Hematopoietic multipotent progenitor cell treated with erythropoietin and hydrocortisone succinate and interleukin-3 and kit ligand, for 15 days (in vitro differentiated cells): Measurements from ENCODE around the gene CAMK1.

Source experiments
- DNase-seq: peaks from one replicate; pipeline ENCODE4 v3.0.0-alpha.2; 2015; ENCODE audit warnings: low spot score

Gene CAMK1

DNA sequence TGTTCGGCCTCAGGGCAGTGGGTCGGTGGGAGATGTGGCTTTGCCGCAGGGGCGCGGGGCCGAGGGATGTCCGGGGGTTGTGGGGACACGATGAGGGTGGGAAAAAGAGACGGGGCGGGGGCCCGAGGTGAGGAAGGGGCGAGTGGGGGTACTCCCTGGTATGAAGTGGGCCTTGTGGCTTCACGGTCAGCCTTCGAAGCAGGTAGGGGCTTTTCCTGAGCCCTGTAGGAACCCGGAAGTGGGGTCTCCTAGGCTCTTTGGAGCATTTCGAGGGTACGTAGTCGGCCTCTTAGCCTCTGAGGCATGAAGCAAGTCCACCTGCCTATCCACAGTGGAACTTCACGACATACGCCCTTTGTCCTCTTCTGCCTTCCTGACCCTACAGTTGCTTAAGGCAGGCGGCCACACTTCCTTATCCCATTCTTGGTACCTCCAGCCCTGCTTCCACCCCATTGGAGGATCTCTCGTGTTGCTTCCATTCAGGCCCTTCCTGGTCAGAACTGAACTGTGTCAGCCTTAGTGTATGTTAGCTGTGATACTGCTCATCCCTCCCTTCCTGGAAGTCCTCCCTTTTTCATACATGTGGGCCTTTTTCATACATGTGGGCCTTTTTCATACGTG, 23.5 kb upstream of the CAMK1 start:
- peak; percentile 37 for DNase-seq

DNA sequence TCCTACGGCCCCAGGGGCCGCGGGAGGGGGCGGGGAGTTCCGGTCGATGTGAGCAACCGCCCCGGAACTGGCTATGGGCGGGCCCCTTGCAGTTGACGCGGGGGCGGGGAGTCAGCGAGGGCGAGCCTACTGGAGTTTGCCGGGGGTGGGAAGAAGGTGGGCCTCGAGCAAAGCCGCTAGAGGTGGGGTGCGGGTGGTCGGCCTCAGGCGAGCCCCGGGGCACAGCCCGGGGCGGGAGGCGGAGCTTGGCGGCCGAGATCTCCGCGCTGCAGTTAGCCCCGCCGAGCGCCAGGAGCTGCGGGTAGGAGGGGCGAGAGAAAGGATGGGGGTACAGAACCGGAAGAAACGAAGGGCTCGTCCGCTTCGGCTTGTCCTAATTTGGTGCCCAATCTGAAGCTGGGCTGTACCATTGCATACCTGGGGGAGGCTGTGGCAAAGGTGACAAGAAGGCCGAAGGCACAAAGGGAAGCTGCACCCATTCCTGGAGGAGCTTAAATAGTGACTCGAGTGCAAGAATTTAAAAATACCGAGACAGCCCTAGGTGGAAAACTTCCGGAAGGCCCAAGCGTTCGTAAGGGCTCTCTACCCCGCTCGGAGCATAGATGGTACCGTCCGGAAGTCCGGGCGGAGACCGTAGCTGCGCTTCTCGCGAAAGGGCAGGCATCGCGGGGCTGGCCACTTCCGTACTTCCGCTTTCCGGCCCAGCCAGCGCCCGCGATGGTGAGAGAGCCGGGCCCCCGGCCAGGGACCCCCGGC, 22.8 kb upstream of the CAMK1 start, which contains the start of the genes ARPC4 and TADA3:
TSS of gene ARPC4 (plus strand) at position 678 of the 756 bp plus-strand sequence. CDS start at position 718, 40 bp downstream.
TSS of gene TADA3 (minus strand) at position 69 of the 756 bp plus-strand sequence. CDS start 1,007 bp downstream, outside the sequence.
- DNase-seq: peak; percentile 95

DNA sequence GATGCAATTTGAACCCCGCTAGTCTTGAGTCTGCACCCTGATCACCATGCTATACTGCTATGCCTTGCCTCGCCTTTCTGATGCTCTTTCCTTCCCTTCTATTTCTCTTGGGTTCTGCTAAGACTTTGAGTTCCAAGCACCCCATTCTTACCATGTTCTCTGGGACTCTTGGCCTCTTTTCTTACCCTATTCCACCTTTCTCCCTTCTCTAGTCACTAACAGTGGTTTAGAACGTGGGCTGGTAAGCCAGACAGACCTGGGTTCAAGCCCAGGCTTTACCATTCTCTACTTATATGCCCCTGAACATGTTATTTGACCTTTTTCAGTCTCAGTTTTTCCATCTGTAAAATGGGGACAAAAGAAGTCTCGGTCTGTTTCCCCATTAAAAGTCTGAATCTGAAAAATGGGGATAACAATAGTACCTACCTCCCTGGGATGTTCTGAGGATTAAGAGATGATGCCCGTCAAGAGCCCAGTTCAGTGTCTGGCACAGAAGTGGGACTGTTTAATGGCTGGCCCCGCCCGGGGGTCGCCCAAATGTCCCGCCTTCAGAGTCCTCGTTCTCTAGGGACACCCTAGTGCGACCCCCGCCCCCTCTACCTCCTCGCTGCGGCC, 22.1 kb upstream of the CAMK1 start:
- DNase-seq: no peak

DNA sequence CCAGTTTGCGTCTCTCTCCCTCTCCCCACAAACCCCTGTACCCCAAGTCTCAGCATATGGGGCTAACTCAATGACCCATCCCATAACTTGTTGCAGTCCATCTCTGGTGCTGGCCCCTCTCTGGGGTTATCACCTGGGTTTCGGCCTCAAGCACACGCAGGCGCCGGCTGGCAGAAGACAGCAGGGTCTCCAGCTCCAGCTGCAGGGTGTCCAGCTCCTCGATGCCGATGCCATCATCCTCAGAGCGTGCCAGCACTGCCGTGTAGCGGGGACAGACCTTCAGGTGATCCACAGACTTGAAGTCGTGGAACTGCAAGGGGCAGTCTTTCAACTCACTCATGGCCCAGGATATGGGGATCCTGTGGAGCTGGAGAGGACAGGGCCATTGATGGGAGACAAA, 21.4 kb upstream of the CAMK1 start:
- no peak for DNase-seq

DNA sequence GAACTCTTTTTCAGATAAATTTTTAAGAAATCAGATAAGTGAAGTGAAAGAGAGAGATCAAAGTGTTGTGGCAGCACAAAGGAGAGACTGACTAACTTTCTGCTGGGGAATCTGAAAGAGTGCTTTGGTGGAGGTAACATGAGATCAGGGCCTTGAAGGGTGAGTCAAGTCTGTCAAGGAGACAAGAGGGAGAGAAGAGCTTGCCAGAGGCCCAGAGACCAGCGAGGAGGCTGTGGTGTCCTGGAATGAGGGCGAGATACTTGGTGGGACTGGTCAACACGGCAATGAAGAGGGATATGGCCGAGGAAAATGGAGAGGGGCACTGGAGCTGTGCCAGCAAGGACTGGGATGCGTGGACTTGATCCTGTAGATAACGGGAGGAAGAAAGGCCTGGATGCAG, 18.0 kb upstream of the CAMK1 start:
- no peak for DNase-seq

DNA sequence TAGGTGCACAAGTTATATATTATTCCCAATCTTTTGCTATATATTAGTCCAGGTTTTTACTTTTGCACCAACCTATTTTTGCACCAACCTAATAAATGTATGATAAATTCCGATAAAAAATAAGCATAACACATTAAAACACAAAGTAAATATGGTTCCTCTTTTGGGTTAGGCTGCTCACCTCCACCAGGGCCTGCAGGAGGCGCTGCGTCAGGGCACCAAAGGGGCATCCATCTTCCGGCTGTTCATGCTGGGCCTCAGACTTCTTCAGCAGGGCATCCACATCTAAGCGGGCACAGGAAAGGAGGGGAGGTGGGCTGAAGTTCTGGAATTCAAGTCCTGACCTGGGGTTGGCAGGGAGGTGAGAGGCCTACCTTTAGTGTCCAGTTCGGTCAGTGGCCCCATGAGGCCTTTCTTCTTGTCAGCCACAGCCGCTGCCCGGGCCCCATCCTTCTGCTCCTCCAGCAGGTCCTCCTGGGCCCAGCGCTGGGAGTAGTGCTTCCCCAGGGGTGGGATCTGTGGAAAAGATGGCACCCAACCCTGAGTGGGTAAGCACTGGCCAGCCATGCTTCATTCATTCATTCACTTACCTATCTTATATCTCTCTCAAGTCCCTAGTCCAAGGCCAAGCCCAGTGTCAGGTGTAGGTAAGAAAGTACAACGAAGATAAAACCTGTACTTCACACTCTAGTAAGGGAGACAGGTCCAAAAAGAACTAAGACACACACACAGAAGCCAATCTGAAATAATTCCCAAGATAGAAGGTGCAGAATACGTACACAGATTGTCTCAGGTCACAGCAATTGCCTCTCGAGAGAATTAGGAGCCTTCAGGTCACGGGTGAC, 17.3 kb upstream of the CAMK1 start:
- no peak for DNase-seq

DNA sequence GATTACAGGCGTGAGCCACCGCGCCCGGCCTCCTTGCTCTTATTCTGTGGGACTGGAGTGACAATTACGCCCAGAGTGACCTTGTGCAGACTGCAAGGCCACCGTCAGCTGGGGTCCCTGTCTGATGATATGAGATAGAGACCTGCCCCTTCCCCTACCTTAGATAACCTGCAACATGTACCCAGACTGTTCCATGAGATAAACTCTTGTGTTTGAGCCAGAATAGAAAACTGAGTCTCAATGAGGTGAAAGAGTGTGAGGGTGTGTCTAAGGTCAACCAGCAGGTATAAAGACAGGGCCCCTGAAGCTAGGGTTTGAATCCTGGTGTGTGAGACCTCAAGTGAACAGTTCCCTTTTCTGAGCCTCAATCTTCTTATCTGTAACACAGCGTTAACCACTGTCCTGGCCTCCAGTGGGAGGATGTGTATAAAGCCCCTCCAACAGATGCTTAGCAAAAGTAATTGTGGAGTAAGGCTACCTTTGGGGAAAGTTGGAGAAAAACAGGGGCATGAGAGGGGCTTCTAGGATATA, 16.5 kb upstream of the CAMK1 start:
- DNase-seq: no peak

DNA sequence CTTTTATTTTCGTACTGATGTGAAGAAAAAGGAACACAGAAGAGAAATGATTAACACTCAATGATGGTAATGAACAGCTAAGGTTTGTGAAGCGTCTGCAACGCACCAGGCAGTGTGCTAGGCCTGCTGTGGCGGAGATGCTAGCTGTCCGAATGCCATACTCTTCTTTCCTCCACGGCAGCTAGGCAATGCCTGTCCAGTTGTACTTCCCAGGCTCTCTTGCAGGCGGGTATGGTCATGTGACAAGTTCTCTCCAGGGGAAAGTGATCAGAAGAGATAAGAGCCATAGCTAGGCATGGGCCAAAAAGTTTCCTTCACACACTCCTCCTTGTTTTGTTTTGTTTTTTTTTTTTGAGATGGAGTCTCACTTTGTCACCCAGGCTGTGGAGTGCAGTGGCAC, 15.9 kb upstream of the CAMK1 start:
- no peak for DNase-seq

DNA sequence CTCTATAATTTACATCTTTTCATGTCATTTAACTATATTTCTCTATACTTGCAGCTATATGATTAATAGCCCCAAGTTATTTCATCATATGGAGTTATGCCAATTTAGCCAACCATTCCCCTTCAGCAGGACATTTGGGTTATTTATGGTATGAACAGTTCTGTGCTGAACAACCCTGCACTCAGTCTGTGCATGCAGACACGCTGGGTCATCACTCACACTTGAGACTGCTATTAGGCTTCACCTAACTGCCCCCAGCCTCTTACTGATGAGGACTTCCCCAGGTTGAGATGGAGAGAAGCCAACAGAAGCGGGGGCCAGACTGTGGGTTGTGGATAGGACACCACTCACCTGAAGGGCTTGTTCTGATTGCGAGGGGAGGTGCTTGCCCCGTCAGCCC, 15.2 kb upstream of the CAMK1 start:
- no peak for DNase-seq

DNA sequence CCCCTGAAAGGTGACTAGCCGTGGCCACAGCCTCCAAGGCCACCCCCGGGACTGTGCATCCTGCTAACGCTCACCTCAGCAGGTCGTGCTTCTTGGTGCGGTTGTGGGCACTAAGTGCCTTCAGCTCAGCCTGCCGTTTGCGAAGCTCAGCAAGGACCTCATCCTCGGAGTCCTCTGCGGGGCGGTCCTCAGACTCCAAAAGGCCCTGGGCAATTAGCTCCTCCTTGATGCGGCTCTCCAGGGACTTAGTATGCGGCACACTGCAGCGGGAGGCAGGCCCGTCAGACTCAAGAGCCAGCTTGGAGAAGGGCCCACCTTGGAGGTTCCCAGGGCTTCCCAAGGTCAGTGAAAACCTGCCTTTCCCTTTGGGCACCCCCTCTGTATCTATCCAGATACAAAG, 14.2 kb upstream of the CAMK1 start:
- DNase-seq: no peak

DNA sequence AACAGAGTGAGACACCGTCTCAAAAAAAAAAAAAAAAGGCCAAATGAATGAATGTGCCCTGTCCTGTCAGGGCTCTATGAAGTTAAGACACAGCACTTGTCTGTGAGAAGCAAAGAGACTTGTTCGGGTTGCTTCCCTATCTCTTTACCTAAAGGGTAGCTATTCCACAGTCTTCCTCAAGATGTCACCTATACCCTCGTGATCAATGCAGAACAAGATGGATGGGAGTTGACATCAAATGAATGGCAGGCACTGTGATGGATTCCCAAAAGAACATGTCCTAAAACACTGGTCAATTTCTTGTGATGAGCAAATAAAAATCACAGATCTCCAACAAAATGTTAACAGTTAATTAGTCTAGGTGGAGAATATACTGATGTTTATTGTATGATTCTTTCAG, 13.0 kb upstream of the CAMK1 start:
- peak; percentile 37 for DNase-seq

DNA sequence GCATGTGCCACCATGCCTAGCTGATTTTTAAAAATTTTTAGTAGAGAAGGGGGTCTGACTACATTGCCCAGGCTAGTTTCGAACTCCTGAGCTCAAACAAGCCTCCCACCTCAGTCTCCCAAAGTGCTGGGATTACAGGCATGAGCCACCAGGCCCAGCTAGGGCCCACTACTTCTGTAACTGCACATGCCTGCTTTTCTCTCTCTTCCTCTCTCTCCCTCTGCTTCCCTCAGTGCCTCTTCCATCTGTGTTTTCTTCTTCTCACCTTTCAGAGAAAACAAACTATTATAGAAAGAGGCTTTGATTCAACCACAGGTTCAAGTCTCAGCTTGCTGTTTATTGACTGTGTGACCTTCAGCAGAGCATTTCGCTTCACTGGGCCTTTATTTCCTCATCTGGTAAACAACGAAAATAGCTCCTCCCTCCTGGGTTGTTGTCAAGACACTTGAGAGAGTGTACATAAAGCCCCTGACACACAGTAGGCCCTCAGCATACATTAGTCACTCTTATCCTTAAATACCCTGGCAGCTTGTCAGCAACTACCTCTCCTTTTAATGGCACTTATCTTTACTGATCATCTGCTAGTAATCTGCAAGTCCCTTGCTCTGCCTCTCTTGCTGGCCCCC, 12.3 kb upstream of the CAMK1 start:
- DNase-seq: no peak

DNA sequence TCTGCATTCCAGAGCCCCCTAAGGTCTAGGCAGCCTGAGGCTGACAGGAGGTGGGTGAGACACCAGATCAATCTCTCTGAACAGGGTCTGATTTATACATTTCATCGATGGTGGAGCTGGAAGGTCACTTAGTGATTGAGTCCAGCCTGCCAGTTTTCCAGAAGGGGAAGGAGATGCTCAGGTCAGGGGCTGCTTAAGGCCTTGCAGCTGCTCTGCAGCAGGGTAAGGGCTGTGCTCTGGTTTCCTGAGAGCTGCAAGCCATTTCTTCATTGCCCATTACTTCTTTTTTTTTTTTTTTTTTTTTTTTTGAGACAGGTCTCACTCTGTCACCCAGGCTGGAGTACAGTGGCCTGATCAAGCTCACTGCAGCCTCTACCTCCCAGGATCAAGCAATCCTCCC, 11.8 kb upstream of the CAMK1 start:
- no peak for DNase-seq

DNA sequence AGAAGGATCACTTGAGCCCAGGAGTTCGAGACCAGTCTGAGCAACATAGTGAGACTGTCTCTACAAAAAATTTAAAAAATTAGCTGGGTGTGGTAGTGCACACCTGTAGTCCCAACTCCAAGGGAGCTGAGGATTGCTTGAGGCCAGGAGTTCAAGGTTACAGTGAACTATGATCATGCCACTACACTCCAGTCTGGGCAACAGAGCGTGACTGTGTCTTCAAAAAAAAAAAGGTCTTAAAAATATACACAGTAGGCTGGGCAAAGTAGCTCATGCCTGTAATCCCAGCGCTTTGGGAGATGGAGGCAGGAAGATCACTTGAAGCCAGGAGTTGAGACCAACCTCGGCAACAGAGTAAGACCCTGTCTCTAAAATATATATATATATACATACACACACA, 11.2 kb upstream of the CAMK1 start:
- DNase-seq: no peak

DNA sequence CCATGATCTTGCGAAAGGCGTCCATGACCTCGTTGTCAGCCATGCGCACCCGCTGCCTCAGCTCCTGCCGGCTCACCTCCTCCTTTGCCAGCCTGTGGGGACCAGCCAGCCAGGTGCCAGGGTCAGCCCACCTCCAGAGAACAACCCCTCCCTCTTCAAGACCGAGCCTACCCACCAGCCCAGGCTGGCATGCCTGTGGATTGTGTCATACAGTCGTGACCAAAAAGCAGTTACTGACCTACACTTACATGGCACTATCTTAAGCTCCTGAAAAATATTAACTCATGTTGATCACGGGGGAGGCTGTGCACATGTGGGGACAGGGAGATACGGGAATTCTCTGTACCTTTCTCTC, 10.7 kb upstream of the CAMK1 start:
- DNase-seq: no peak

DNA sequence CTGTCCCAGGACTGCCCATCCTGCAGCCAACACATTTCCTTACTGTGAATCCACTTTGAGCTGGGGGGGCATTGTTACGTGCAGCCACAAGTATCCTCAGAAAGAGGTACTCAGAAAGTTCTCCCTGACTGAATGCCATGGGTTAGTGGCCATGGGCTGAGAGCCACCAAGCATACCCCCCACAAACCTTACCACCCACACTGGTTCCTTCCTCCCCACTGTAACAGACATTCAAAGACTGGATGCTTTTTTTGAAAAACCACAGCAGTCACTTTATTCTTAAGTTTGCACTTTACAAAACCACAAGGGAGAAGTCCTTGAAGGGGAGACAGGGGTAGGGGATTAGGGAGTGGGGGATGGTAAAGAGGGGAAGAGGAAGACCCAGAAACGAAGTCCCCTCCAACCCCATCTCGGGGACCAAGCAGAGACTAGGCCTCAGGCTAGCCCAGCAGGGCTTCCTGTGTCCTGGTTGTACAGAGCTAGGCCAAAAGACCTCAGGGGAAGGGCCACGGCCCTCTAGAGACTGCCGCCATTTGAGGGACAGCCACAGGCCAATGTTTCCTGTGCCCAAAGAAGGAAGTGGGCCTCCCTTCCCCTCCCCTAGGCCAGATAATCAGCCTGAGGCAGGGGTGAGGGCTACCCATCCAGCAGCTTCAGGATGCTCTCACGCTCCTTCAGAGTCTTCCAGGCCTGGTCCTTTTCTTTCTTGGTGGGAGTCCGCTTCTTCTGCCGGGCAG, 10.1 kb upstream of the CAMK1 start:
- DNase-seq: no peak

DNA sequence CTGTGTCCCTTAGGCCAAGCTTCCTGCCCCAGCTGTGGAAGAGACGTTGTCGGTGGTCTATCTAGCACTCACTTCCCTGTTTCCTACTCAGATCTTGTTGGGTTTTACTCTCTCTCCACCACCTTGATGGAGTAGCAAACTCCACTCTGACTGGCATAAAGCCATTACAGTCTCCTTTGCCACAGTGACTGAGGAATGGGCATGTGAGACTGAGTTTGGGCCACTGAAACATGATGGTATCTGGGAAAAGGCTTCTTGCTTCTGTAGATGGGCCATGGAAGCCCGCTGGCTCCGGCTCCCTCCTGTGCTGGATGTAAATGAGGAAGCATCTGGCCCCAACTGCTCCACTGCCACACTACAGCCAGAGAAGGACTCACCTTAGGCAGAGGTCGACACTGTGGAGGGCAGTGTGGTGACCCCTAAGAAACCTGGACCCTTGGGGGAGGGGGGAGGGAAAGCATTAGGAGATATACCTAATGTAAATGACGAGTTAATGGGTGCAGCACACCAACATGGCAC, 9.4 kb upstream of the CAMK1 start:
- no peak for DNase-seq

DNA sequence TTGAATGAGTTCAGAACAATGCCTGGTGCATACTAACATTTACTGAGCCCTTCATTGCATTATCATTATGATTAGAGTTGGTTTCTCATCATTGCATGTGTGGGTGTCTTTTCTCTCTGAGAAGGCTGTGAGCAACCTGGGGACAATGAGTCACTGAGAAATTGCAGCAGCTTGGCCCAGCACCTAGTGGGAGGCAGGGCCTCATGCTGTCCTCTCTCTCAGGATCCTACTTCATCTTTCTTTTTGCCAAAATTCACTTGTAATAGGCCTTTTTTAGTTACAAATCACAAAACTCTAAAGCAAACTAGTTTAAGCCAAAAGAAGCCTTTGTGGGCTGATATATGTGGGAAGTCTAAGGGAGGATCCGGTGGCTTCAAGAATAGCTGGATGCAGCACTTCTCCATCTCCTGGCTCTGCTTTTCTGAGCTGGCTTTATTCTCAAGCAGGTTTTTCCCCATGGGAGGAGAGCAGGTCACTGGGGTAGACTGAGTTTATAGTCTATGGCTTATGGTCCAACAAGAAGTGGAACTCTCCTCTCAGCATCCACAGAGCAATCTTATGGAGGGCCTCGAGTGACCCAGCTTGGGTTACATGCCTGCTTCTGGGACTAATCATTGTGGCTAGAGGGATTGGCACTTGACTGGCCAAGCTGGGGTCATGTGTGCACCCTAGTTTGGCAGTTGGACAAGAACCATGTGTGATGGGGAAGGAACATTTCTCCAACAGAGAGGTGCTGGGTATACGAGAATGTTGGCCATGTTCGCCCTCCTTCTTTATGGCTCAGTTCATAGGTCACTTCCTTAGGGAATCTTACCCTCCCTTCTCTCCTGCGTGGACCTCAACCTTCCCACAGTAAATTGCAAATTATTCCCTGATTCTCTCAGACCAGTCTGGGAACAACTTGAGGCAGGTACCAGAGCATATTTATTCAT, 8.7 kb upstream of the CAMK1 start:
- no peak for DNase-seq

DNA sequence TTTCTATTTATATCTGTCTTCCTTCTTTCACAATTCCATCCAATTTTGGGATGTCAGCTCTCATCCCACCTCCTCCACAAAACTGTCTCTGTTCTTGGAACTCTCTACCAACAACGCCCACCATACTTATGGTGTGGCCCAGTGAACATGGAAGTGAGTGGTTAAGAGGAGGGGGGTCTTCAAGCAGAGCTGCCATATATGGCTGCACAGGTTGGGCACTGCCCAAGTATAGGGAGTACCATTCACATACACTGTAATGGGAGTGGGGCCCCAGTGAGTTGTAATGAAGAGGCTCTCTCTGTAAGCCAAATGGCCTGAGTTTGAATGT, 7.9 kb upstream of the CAMK1 start:
- DNase-seq: no peak
